Adipocyte (in vitro differentiated cells): Measurements from ENCODE around the gene MRPS31.
"Not testable (repeated sequence)": the region's sequence is repeated elsewhere in the genome, so short reads cannot be mapped to it uniquely, and the experiment has no call there.

ENCODE experiments used
- DNase-seq: peaks from one replicate; pipeline ENCODE4 v3.0.0-alpha.2; 2015; ENCODE audit warnings: low read depth
- H3K27me3 ChIP-seq: replicated peaks from 2 replicates; pipeline ENCODE4 v1.7.0; 2013; ENCODE audit warnings: mild to moderate bottlenecking, low read length, moderate library complexity; ENCODE audit not compliant: control insufficient read depth, insufficient read depth
- H3K36me3 ChIP-seq: 2 replicates; pipeline ENCODE4 v1.7.0; 2013; ENCODE audit warnings: low read length, mild to moderate bottlenecking, moderate library complexity; ENCODE audit not compliant: control insufficient read depth, insufficient read depth, severe bottlenecking
- H3K4me1 ChIP-seq: 2 replicates; pipeline ENCODE4 v1.7.0; 2013; ENCODE audit warnings: mild to moderate bottlenecking, low read length, moderate library complexity; ENCODE audit not compliant: control insufficient read depth, insufficient read depth
- H3K4me3 ChIP-seq: 2 replicates; pipeline ENCODE4 v1.7.0; 2013; ENCODE audit warnings: mild to moderate bottlenecking, low read length, moderate library complexity
- H3K9ac ChIP-seq: 2 replicates; pipeline ENCODE4 v1.7.0; 2013; ENCODE audit warnings: mild to moderate bottlenecking, low read length, moderate library complexity
- H3K9me3 ChIP-seq: 2 replicates; pipeline ENCODE4 v1.7.0; 2013; ENCODE audit warnings: mild to moderate bottlenecking, low read length, moderate library complexity; ENCODE audit not compliant: control insufficient read depth

The MRPS31 gene

DNA sequence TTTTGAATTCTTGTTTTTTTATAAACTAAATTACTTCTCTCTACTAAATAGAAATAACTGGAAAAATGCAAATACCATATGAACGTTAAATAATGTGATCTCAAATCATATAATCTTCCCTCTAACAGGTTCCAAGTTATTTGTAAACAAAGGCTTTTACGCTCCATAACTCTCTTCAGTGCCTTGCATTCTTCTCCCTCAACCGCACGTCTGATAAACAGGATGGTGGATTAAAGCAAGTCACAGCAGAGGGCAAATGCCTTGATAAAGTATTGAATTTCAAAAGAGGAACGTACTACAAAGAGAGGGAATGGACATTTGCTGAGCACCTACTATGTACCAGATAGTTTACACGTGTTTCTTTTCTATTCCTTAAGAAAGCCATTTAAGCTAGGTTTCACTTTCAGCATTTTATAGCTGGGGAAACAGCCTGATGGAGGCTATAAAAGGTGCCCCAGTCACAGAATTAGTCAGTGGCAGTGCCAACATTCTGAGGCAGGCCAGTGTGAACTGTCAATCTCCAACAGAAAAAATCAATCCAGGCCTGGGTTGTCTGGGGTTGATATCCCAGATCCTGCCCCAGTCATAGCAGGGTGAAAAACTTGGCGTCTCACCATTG lies 15.8 kb downstream of the MRPS31 start:
- H3K4me3 ChIP-seq, result no peak overlapping the region
- H3K9me3 ChIP-seq, result no peaks in the 10 kb centered on the region
- peaks cover 62% of the 10 kb centered on the region for H3K36me3 ChIP-seq
- H3K4me1 ChIP-seq, result no peaks in the 10 kb centered on the region
- DNase-seq, result no peak
- no peaks in the 10 kb centered on the region for H3K27me3 ChIP-seq
- H3K9ac ChIP-seq, result no peak overlapping the region

DNA sequence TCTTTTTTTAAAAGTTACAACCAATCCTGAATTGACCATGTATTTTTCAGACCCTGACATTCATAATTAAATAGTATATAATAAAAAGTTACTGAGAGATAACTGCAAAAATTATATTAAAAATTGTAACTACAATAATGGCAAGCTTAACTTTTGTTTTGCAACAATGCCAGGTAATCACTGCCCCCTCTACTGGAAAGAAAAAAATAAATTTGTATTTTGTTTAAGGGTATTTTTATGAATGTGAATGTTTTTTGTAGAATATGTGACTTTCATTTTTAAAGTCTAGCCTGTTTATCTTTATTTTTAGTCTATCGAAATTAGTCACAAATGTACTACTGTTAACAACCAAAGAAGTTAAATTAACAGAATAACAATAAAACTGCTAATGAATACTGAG lies 21.7 kb downstream of the MRPS31 start:
- no peak for DNase-seq
- Histone ChIP-seq H3K9ac (no peak overlapping the region), H3K4me1 (no peaks in the 10 kb centered on the region), H3K4me3 (no peak overlapping the region), H3K27me3 (no peaks in the 10 kb centered on the region), H3K36me3 (peaks cover 46% of the 10 kb centered on the region), H3K9me3 (no peaks in the 10 kb centered on the region)

DNA sequence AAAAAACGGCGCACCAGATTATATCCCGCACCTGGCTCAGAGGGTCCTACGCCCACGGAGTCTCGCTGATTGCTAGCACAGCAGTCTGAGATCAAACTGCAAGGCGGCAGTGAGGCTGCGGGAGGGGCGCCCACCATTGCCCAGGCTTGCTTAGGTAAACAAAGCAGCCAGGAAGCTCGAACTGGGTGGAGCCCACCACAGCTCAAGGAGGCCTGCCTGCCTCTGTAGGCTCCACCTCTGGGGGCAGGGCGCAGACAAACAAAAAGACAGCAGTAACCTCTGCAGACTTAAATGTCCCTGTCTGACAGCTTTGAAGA lies 35.8 kb downstream of the MRPS31 start:
- H3K4me3 ChIP-seq, H3K9ac ChIP-seq, H3K4me1 ChIP-seq, H3K27me3 ChIP-seq, H3K36me3 ChIP-seq, H3K9me3 ChIP-seq, DNase-seq: not testable (repeated sequence)

DNA sequence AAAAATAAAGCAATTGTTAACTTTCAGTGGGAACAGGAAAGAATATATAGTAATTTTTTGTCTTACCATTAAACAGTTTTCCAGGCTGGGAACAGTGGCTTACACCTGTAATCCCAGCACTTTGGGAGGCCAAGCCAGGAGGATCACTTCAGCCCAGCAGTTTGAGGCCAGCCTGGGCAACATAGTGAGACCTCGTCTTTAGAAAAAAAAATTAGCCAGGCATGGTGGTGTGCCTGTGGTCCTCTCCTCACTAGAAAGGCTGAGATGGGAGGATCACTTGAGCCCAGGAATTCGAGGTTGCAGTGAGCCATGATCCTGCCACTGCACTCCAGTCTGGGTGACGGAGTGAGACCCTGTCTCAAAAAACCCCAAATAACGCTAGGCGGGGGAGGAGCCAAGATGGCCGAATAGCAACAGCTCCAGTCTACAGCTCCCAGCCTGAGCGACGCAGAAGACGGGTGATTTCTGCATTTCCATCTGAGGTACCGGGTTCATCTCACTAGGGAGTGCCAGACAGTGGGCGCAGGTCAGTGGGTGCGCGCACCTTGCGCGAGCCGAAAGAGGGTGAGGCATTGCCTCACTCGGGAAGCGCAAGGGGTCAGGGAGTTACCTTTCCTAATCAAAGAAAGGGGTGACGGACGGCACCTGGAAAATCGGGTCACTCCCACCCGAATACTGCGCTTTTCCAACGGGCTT lies 36.3 kb downstream of the MRPS31 start:
- H3K4me3 ChIP-seq, H3K9me3 ChIP-seq, H3K4me1 ChIP-seq, H3K36me3 ChIP-seq, H3K27me3 ChIP-seq, H3K9ac ChIP-seq, DNase-seq: not testable (repeated sequence)

DNA sequence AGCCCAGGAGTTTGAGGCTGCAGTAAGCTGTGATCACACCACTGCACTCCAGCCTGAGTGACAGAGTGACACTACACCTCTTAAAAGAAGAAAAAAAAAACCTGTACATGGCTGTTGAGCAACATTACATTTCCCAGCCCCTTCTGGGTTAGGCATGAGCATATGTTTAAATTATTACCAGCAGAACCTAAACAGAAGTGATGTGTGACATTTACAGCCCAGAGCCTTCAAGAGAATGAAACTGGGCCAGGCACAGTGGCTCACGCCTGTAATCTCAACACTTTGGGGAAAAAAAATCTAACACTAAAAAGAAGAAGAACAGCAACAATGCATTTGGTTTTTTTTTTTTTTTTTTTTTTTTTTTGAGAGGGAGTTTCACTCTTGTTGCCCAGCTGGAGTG lies 38.3 kb downstream of the MRPS31 start:
- DNase-seq, result no peak
- no peaks in the 10 kb centered on the region for H3K27me3 ChIP-seq
- H3K9ac ChIP-seq, result no peak overlapping the region
- peaks cover 8% of the 10 kb centered on the region for H3K36me3 ChIP-seq
- no peak overlapping the region for H3K4me3 ChIP-seq
- no peaks in the 10 kb centered on the region for H3K9me3 ChIP-seq
- H3K4me1 ChIP-seq, result no peaks in the 10 kb centered on the region

DNA sequence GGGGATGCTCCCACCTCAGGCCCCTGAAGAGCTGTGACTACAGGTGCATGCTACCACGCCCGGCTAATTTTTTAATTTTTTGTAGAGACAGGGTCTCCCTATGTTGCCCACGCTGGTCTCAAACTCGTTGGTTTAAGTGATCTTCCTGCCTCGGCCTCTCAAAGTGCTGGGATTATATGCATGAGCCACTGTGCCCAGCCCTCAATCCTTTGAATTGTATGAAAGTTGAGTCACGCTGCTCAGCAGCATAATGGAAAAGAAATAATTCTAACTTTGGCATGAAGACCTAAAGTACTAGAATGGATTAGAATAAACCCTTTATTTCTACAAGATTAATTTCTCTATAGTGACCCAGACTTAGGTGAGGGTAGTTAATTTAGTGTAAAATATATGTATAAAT lies 42.4 kb downstream of the MRPS31 start:
- no peak for DNase-seq
- Histone ChIP-seq H3K4me1 (no peaks in the 10 kb centered on the region), H3K9ac (no peak overlapping the region), H3K4me3 (no peak overlapping the region), H3K36me3 (peaks cover 14% of the 10 kb centered on the region), H3K9me3 (no peaks in the 10 kb centered on the region), H3K27me3 (no peaks in the 10 kb centered on the region)

DNA sequence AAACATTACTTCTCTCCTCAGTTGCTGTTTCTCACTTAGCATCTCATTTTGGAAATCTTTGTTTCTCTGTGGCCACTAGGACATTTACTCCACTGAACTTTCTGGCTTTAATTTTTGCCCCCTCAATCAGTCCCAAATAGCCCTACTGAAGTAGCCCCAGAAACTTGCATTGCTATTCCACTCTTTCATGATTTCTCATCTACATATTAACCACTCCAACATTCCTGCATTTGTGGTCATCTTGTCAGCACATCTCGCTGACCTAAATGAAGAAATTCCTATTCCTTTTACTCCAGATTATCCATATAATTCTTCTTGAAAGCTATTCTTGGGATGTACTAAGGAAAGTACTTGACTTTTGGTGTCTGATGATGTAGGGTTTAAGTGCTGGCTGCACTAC lies 56.6 kb downstream of the MRPS31 start:
- H3K9me3 ChIP-seq, H3K4me3 ChIP-seq, H3K9ac ChIP-seq, H3K27me3 ChIP-seq, DNase-seq, H3K4me1 ChIP-seq: not testable (repeated sequence)
- peaks cover 22% of the 10 kb centered on the region for H3K36me3 ChIP-seq

DNA sequence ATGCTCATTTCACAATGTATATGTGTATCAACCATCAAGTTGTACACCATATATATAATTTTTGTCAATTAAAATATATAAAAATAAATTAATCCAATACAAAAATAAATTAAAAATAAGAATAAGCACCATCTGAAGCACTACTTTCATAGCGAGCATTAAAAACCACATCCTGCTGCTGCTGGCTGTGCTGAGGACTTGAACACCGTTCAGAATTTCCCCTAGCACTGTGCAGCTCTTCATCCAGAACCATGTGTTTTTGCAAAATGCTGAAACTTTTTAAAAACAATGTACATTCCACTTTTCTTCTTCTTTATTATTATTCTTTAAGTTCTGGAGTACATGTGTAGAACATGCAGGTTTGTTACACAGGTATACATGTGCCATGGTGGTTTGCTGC lies 64.6 kb downstream of the MRPS31 start:
- H3K9ac ChIP-seq, result no peak overlapping the region
- DNase-seq, result no peak
- H3K27me3 ChIP-seq, result no peaks in the 10 kb centered on the region
- H3K4me1 ChIP-seq, result no peaks in the 10 kb centered on the region
- peaks cover 2% of the 10 kb centered on the region for H3K9me3 ChIP-seq
- H3K36me3 ChIP-seq, result no peaks in the 10 kb centered on the region
- no peak overlapping the region for H3K4me3 ChIP-seq

DNA sequence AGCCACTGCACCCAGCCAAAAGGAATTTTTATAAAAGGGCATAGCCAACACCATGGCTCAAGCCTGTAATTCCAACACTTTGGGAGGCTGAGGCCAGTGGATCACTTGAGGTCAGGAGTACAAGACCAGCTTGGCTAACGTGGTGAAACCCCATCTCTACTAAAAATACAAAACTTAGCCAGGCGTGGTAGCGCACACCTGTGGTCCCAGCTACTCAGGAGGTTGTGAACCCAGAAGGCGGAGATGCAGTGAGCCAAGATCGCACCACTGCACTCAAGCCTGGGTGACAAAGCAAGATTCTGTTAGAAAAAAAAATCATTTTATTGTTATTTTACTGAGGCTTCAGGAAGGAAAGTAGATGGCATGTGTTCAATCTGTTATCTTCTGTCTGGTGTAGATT lies 73.3 kb downstream of the MRPS31 start:
- no peaks in the 10 kb centered on the region for H3K27me3 ChIP-seq
- no peaks in the 10 kb centered on the region for H3K36me3 ChIP-seq
- no peak for DNase-seq
- no peaks in the 10 kb centered on the region for H3K9me3 ChIP-seq
- H3K4me1 ChIP-seq, result no peaks in the 10 kb centered on the region
- H3K9ac ChIP-seq, result no peak overlapping the region
- H3K4me3 ChIP-seq, result no peak overlapping the region

DNA sequence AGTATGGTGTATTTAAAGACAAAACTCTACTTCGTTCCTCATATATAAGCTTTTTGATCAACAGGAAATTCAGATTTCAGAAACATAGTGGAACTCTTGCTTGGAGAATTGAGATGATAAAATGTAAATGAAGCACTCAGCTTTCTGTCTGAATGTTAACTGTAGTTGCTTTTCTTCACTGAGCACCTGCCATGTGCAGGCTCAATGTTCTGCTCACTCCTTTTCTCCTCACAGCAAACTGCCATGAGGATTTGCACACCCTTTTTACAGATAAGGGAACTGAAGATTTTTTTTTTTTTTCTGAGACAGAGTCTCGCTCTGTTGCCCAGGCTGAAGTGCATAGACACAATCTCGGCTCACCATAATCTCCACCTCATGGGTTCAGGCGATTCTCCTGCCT lies 76.6 kb downstream of the MRPS31 start:
- Histone ChIP-seq H3K9me3 (no peaks in the 10 kb centered on the region), H3K9ac (no peak overlapping the region), H3K4me3 (no peak overlapping the region), H3K4me1 (no peaks in the 10 kb centered on the region), H3K36me3 (no peaks in the 10 kb centered on the region), H3K27me3 (no peaks in the 10 kb centered on the region)
- no peak for DNase-seq

DNA sequence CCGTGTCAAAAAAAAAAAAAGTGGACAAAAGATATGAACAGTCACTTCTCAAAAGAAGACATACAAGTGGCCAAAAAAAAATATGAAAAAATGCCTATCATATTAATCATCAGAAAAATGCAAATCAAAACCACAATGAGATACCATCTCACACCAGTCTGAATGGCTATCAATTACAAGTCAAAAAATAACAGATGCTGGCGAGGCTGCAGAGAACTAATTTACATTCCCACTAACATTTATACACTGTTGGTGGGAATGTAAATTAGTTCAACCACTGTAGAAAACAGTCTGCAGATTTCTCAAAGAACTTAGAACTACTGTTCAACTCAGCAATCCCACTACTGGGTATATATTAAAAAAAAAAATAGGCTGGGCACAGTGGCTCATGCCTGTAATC lies 78.0 kb downstream of the MRPS31 start:
- Histone ChIP-seq H3K4me3 (no peak overlapping the region), H3K9me3 (no peaks in the 10 kb centered on the region), H3K27me3 (no peaks in the 10 kb centered on the region), H3K36me3 (no peaks in the 10 kb centered on the region), H3K9ac (no peak overlapping the region), H3K4me1 (no peaks in the 10 kb centered on the region)
- no peak for DNase-seq

DNA sequence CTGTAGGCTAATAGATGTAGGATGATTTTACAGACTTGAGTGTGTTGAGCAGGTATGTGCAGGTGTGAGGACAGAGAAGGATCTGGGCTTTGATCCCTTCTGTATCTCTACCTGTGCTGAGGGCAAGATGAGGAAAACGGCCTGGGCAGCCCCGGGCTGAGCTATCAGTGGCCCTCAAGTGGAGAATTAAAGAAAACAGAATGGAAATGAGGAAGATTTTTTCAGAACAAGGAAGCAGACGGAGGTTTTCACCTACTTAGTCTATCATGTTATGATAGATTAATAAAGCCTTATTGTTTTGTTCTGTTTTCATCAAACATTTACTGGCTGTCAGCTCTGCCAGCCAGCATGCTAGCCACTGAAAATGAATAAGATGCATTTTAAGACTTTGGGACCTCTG lies 82.2 kb downstream of the MRPS31 start:
- Histone ChIP-seq H3K27me3 (no peaks in the 10 kb centered on the region), H3K4me3 (no peak overlapping the region), H3K4me1 (no peaks in the 10 kb centered on the region), H3K9me3 (no peaks in the 10 kb centered on the region), H3K9ac (no peak overlapping the region), H3K36me3 (no peaks in the 10 kb centered on the region)
- DNase-seq, result no peak
